OCI-LY1 (cell line): ENCODE data around the gene SLC6A9.

Experiments used
- CTCF ChIP-seq: fragments of 200-600 bp; sonication (generic), shearing (Covaris generic); IDR thresholded peaks from 2 replicates; pipeline ENCODE4 v1.5.1; 2017; ENCODE audit warnings: mild to moderate bottlenecking, antibody characterized with exemption, low read length, moderate library complexity, mixed read lengths
- EZH2 ChIP-seq: fragments of 200-600 bp; sonication (generic), shearing (Covaris generic); IDR thresholded peaks from 2 replicates; pipeline ENCODE4 v1.8.0; 2017; ENCODE audit warnings: borderline replicate concordance, mixed run types, mild to moderate bottlenecking, antibody characterized with exemption, low read length, moderate library complexity, mixed read lengths

- no peak for TF ChIP-seq CTCF
- TF ChIP-seq EZH2 = no peak
Measured at GRCh38 chr1:44034976-44035716, 3.9 kb upstream of the SLC6A9 start.
